Neural progenitor cell (in vitro differentiated cells): Measurements from ENCODE around the gene KRTAP10-2. TPM values are rescaled to one million over a fixed set of nuclear protein-coding genes. Genes with fewer than 3 reads are reported as not detected.

Source experiments
- DNase-seq: peaks from one replicate; pipeline ENCODE4 v3.0.0-alpha.2; 2016; ENCODE audit warnings: low spot score
- H2AFZ ChIP-seq: fragments of 200-600 bp; sonication (generic); replicated peaks from 2 replicates; pipeline ENCODE4 v1.6.1; 2016; ENCODE audit warnings: antibody characterized with exemption
- H3F3A ChIP-seq: fragments of 200-600 bp; sonication (generic); 2 replicates; pipeline ENCODE4 v1.6.1; 2016; ENCODE audit warnings: antibody characterized with exemption, low read depth
- H3K27ac ChIP-seq: fragments of 200-600 bp; sonication (generic); 2 replicates; pipeline ENCODE4 v1.5.1; 2016; ENCODE audit warnings: mild to moderate bottlenecking
- H3K27me3 ChIP-seq: fragments of 200-600 bp; sonication (generic); 2 replicates; pipeline ENCODE4 v1.6.1; 2016; ENCODE audit warnings: mild to moderate bottlenecking, moderate library complexity
- H3K36me3 ChIP-seq: fragments of 200-600 bp; sonication (generic); 2 replicates; pipeline ENCODE4 v1.5.1; 2016
- H3K4me1 ChIP-seq: fragments of 200-600 bp; sonication (generic); 2 replicates; pipeline ENCODE4 v1.6.1; 2016; ENCODE audit warnings: mixed run types
- H3K4me2 ChIP-seq: fragments of 200-600 bp; sonication (generic); 2 replicates; pipeline ENCODE4 v1.6.1; 2016
- H3K4me3 ChIP-seq: fragments of 200-600 bp; sonication (generic); 2 replicates; pipeline ENCODE4 v1.5.1; 2016
- H3K79me2 ChIP-seq: fragments of 200-600 bp; sonication (generic); 2 replicates; pipeline ENCODE4 v1.6.1; 2016; ENCODE audit warnings: low read depth
- H3K9ac ChIP-seq: fragments of 200-600 bp; sonication (generic); 2 replicates; pipeline ENCODE4 v1.6.1; 2016
- H3K9me3 ChIP-seq: fragments of 200-600 bp; sonication (generic); 2 replicates; pipeline ENCODE4 v1.5.1; 2016; ENCODE audit warnings: low read depth
- H4K20me1 ChIP-seq: fragments of 200-600 bp; sonication (generic); 2 replicates; pipeline ENCODE4 v1.6.1; 2016; ENCODE audit warnings: low read depth
- H3K27ac Mint-ChIP-seq: 3 replicates; pipeline ENCODE4 v1.8.0; 2021; ENCODE audit warnings: mixed read lengths
- H3K27me3 Mint-ChIP-seq: 2 replicates; pipeline ENCODE4 v1.8.0; 2022; ENCODE audit warnings: low read depth, mild to moderate bottlenecking, inconsistent platforms, moderate library complexity, mixed read lengths; ENCODE audit not compliant: insufficient read depth
- H3K36me3 Mint-ChIP-seq: 3 replicates; pipeline ENCODE4 v1.8.0; 2021; ENCODE audit warnings: mixed read lengths
- H3K4me1 Mint-ChIP-seq: 3 replicates; pipeline ENCODE4 v1.8.0; 2021; ENCODE audit warnings: mixed read lengths
- H3K4me3 Mint-ChIP-seq: 3 replicates; pipeline ENCODE4 v1.8.0; 2021; ENCODE audit warnings: mild to moderate bottlenecking, moderate library complexity, mixed read lengths
- H3K9me3 Mint-ChIP-seq: 3 replicates; pipeline ENCODE4 v1.8.0; 2020; ENCODE audit warnings: mixed read lengths
- CTCF ChIP-seq: fragments of 200-600 bp; sonication (generic); IDR thresholded peaks from 2 replicates; pipeline ENCODE4 v1.5.1; 2017; ENCODE audit warnings: antibody characterized with exemption, mild to moderate bottlenecking
- EZH2 ChIP-seq: fragments of 200-600 bp; sonication (generic); IDR thresholded peaks from 2 replicates; pipeline ENCODE4 v1.6.1; 2017; ENCODE audit warnings: antibody characterized with exemption, mild to moderate bottlenecking, moderate library complexity
- EZH2phosphoT487 ChIP-seq: fragments of 200-600 bp; sonication (generic); IDR thresholded peaks from 2 replicates; pipeline ENCODE4 v1.6.1; 2017; ENCODE audit warnings: antibody characterized with exemption
- total RNA-seq: library from RNA; depleted of rRNA; stranded (reverse); fragments of >200 nt; gene quantifications from 2 replicates; pipeline ENCODE4 v1.2.3, GENCODE V29; 2015; ENCODE audit warnings: low replicate concordance

The KRTAP10-2 gene
- total RNA-seq, 1 donor from 2014 or later = not detected

GRCh38 chr21:44532712-44533111 is 18.6 kb downstream of the KRTAP10-2 start:
- TF ChIP-seq EZH2phosphoT487 (no peak), EZH2 (no peak), CTCF (no peak)

DNA sequence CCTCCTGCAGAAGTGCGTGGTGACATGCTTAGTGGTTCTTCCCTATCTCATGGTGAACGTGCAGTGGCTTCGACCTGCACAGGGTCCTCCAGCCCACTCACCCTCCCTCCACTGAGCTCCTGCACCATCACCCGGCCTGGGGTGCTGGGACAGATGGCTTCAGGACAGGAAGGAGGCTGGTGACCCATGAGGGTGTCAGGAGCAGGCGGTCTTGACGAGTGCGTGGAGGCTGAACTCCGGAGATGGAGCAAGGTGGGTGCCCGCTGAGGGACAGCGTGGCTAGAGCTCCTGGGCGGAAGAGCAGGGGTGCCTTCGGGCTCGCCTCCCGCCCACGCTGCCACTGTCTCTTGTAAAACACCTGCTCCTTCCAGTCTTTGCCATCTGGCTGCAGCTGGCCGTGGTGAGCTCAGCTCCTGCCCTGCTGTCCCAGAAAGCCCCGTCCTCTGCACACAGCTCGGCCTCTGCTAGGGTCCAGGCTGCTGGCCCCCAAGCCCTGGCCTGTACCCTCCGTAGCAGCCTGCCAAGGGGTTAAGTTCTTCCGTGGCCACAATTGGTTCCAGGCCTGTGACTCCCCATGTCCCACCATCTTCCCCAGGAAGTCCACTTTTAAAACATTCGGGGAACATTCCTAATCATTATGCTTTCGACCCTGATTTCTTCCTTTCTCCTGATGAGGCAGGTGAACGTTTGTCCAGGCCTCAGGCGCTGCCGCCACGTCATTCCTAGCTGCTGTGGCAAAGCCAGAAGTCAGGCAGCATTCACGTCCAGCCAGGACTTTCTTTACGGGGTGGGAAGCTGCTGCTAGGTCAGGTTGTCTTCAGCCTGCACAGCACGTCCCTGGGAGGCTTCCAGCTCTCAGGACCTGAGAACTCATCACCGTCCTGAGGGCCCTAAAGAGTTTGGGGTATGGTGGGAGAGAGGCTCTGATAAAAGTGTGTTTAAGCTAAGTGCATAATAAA is 19.4 kb downstream of the KRTAP10-2 start:
- no peaks in the 10 kb centered on the region for H3K4me1 ChIP-seq
- H4K20me1 ChIP-seq = no peaks in the 10 kb centered on the region
- Mint-ChIP-seq H3K9me3 (no peaks in the 10 kb centered on the region), H3K36me3 (no peaks in the 10 kb centered on the region), H3K4me1 (peaks cover 3% of the 10 kb centered on the region), H3K27ac (peak overlapping the region; percentile 42), H3K27me3 (peaks cover 18% of the 10 kb centered on the region), H3K4me3 (no peak overlapping the region)
- H3K9ac ChIP-seq = no peak overlapping the region
- H3K9me3 ChIP-seq = no peaks in the 10 kb centered on the region
- H3K27me3 ChIP-seq = no peaks in the 10 kb centered on the region
- no peaks in the 10 kb centered on the region for H3K36me3 ChIP-seq
- H3K27ac ChIP-seq = no peak overlapping the region
- H3K79me2 ChIP-seq = no peaks in the 10 kb centered on the region
- no peak for DNase-seq
- TF ChIP-seq EZH2phosphoT487 (no peak), EZH2 (no peak)
- H2AFZ ChIP-seq = no peak overlapping the region
- no peak overlapping the region for H3K4me3 ChIP-seq
- H3F3A ChIP-seq = no peaks in the 10 kb centered on the region
- no peak overlapping the region for H3K4me2 ChIP-seq

More at GRCh38 chr21:44532712-44533111, 18.6 kb downstream of the KRTAP10-2 start:
- Histone ChIP-seq H4K20me1 (no peaks in the 10 kb centered on the region), H3F3A (no peaks in the 10 kb centered on the region), H3K9me3 (no peaks in the 10 kb centered on the region), H3K27me3 (no peaks in the 10 kb centered on the region), H3K4me3 (no peak overlapping the region), H3K4me2 (no peak overlapping the region), H2AFZ (no peak overlapping the region), H3K9ac (no peak overlapping the region), H3K27ac (no peak overlapping the region), H3K36me3 (no peaks in the 10 kb centered on the region), H3K4me1 (no peaks in the 10 kb centered on the region), H3K79me2 (no peaks in the 10 kb centered on the region)
- H3K4me3 Mint-ChIP-seq = no peak overlapping the region
- no peaks in the 10 kb centered on the region for H3K9me3 Mint-ChIP-seq
- no peaks in the 10 kb centered on the region for H3K36me3 Mint-ChIP-seq
- DNase-seq = no peak
- peaks cover 18% of the 10 kb centered on the region for H3K27me3 Mint-ChIP-seq
- no peak overlapping the region for H3K27ac Mint-ChIP-seq
- H3K4me1 Mint-ChIP-seq = peaks cover 3% of the 10 kb centered on the region

DNA sequence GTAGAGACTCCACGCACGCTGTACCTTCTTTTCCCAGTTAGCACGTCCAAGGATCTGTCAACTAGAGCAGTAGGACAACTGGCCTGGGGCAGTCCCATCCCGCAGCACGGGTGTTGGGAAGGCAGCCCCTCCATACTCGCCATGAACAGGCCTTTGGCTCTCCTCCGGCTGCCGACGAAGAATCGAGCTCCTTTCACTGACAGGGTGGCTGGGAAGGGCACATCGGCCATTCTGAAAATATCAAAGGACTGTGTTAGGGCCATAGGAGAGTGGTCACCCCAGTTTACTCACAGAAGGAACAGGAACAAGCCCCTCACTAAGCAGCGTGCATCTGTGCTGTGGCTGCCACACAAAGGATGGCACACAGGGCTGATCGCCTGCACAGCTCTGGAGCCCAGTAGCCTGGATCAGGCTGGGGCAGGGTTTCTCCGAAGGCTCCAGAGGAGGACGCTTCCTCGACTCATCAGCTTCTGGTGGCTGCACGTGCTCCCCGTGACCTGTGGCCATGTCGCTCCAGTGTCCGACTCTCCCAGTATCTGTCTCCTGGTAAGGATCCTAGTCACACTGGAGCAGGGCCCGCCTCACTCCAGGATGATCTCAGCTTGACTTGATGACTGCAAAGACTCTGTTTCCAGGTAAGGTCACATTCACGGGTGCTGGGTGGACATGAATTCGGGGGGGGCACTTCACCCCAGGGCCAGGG is 20.3 kb downstream of the KRTAP10-2 start:
- H3F3A ChIP-seq = no peaks in the 10 kb centered on the region
- H3K9ac ChIP-seq = no peak overlapping the region
- H3K36me3 Mint-ChIP-seq = no peaks in the 10 kb centered on the region
- no peaks in the 10 kb centered on the region for H3K79me2 ChIP-seq
- no peak overlapping the region for H3K4me3 Mint-ChIP-seq
- no peak overlapping the region for H3K4me3 ChIP-seq
- H3K4me2 ChIP-seq = no peak overlapping the region
- peak overlapping the region; percentile 25 for H3K27ac Mint-ChIP-seq
- H3K4me1 ChIP-seq = no peaks in the 10 kb centered on the region
- no peaks in the 10 kb centered on the region for H3K9me3 Mint-ChIP-seq
- no peak overlapping the region for H3K27ac ChIP-seq
- H3K4me1 Mint-ChIP-seq = peaks cover 3% of the 10 kb centered on the region
- H4K20me1 ChIP-seq = no peaks in the 10 kb centered on the region
- no peak for DNase-seq
- H3K36me3 ChIP-seq = no peaks in the 10 kb centered on the region
- TF ChIP-seq EZH2 (no peak), EZH2phosphoT487 (no peak), CTCF (no peak)
- no peaks in the 10 kb centered on the region for H3K9me3 ChIP-seq
- peaks cover 18% of the 10 kb centered on the region for H3K27me3 Mint-ChIP-seq
- no peaks in the 10 kb centered on the region for H3K27me3 ChIP-seq
- H2AFZ ChIP-seq = no peak overlapping the region
